Parathyroid adenoma (tissue), 2 donors: ENCODE measurements around the gene MAP1B.

Experiments used
- H2AFZ ChIP-seq: fragments of 300-600 bp; sonication (generic); one replicate; pipeline ENCODE4 v1.7.0; 2017; ENCODE audit warnings: antibody characterized with exemption, mild to moderate bottlenecking
- H3K27ac ChIP-seq: fragments of 300-600 bp; sonication (generic); one replicate; pipeline ENCODE4 v1.7.0; 2017
- H3K27me3 ChIP-seq: fragments of 300-600 bp; sonication (generic); one replicate; pipeline ENCODE4 v1.7.0; 2017; ENCODE audit warnings: low read length; ENCODE audit not compliant: control insufficient read depth, insufficient read depth
- H3K36me3 ChIP-seq: fragments of 300-600 bp; sonication (generic); one replicate; pipeline ENCODE4 v1.7.0; 2017; ENCODE audit warnings: low read length; ENCODE audit not compliant: control insufficient read depth, insufficient read depth
- H3K4me1 ChIP-seq: fragments of 300-600 bp; sonication (generic); one replicate; pipeline ENCODE4 v1.7.0; 2017; ENCODE audit warnings: control low read depth
- H3K4me2 ChIP-seq: fragments of 300-600 bp; sonication (generic); one replicate; pipeline ENCODE4 v1.7.0; 2017; ENCODE audit warnings: low read length
- H3K4me3 ChIP-seq: fragments of 300-600 bp; sonication (generic); one replicate; pipeline ENCODE4 v1.7.0; 2017; ENCODE audit warnings: low read depth, low read length
- H3K79me2 ChIP-seq: fragments of 300-600 bp; sonication (generic); one replicate; pipeline ENCODE4 v1.7.0; 2017; ENCODE audit warnings: control low read depth
- H3K9ac ChIP-seq: fragments of 300-600 bp; sonication (generic); one replicate; pipeline ENCODE4 v1.7.0; 2017; ENCODE audit warnings: mild to moderate bottlenecking
- H3K9me3 ChIP-seq: fragments of 300-600 bp; sonication (generic); one replicate; pipeline ENCODE4 v1.7.0; 2017; ENCODE audit warnings: low read length; ENCODE audit not compliant: control insufficient read depth
- CTCF ChIP-seq: fragments of 300-600 bp; sonication (generic); IDR thresholded peaks from one replicate; pipeline ENCODE4 v1.7.0; 2017; ENCODE audit warnings: antibody characterized with exemption, mild to moderate bottlenecking
- donor health status: primary hyperparathyroidism.

The MAP1B gene

GRCh38 chr5:72133212-72133990 is 26.1 kb downstream of the MAP1B start:
- no peaks in the 10 kb centered on the region for H3K4me1 ChIP-seq
- no peak overlapping the region for H3K4me3 ChIP-seq
- H3K9ac ChIP-seq: no peak overlapping the region
- no peak overlapping the region for H3K4me2 ChIP-seq
- no peaks in the 10 kb centered on the region for H3K79me2 ChIP-seq
- no peaks in the 10 kb centered on the region for H3K9me3 ChIP-seq
- H2AFZ ChIP-seq: no peak overlapping the region
- no peak for TF ChIP-seq CTCF
- H3K36me3 ChIP-seq: no peaks in the 10 kb centered on the region
- no peak overlapping the region for H3K27ac ChIP-seq
- no peaks in the 10 kb centered on the region for H3K27me3 ChIP-seq

GRCh38 chr5:72134226-72134899 is 27.1 kb downstream of the MAP1B start:
- no peaks in the 10 kb centered on the region for H3K9me3 ChIP-seq
- no peak overlapping the region for H3K4me3 ChIP-seq
- no peaks in the 10 kb centered on the region for H3K36me3 ChIP-seq
- no peak overlapping the region for H2AFZ ChIP-seq
- H3K4me2 ChIP-seq: no peak overlapping the region
- no peaks in the 10 kb centered on the region for H3K79me2 ChIP-seq
- no peaks in the 10 kb centered on the region for H3K27me3 ChIP-seq
- no peak overlapping the region for H3K27ac ChIP-seq
- no peak overlapping the region for H3K9ac ChIP-seq
- no peaks in the 10 kb centered on the region for H3K4me1 ChIP-seq
- no peak for TF ChIP-seq CTCF

- H3K4me1 ChIP-seq: no peaks in the 10 kb centered on the region
- H3K36me3 ChIP-seq: no peaks in the 10 kb centered on the region
- H3K27ac ChIP-seq: no peak overlapping the region
- no peaks in the 10 kb centered on the region for H3K9me3 ChIP-seq
- no peak overlapping the region for H3K4me3 ChIP-seq
- peak; percentile 31 for TF ChIP-seq CTCF
- H3K9ac ChIP-seq: no peak overlapping the region
- H3K4me2 ChIP-seq: no peak overlapping the region
- H3K79me2 ChIP-seq: no peaks in the 10 kb centered on the region
- no peaks in the 10 kb centered on the region for H3K27me3 ChIP-seq
- H2AFZ ChIP-seq: no peak overlapping the region
Observed at GRCh38 chr5:72137826-72138409, 30.6 kb downstream of the MAP1B start.

GRCh38 chr5:72138943-72139521 is 31.8 kb downstream of the MAP1B start:
- Histone ChIP-seq H3K36me3 (no peaks in the 10 kb centered on the region), H3K27me3 (no peaks in the 10 kb centered on the region), H3K9me3 (no peaks in the 10 kb centered on the region), H2AFZ (no peak overlapping the region), H3K4me1 (no peaks in the 10 kb centered on the region), H3K4me2 (no peak overlapping the region), H3K9ac (no peak overlapping the region), H3K27ac (no peak overlapping the region), H3K79me2 (no peaks in the 10 kb centered on the region), H3K4me3 (no peak overlapping the region)
- TF ChIP-seq CTCF: no peak
